SK-N-SH (cell line): ENCODE results near the gene ZNF75A. TPM values are rescaled to one million over a fixed set of nuclear protein-coding genes. Genes with fewer than 3 reads are reported as not detected.

ENCODE experiments used
- CTCF ChIA-PET: fragments of 300-600, 350-600 bp; formaldehyde crosslinking; extraction: SDS; loops from one replicate; lab custom pipeline; 2021; lab: Yijun Ruan, JAX
- POLR2A ChIA-PET: fragments of 350-600 bp; sonication (Branson Sonifier 250); formaldehyde crosslinking; extraction: SDS; loops from one replicate; lab custom pipeline; 2020; ENCODE audit warnings: antibody characterized with exemption, inconsistent platforms; lab: Yijun Ruan, JAX
- DNase-seq: peaks from one replicate; pipeline ENCODE4 v3.0.0; 2012
- H2AFZ ChIP-seq: fragments of 200-600 bp; sonication (generic); 2 replicates; pipeline ENCODE4 v1.8.1; 2016; ENCODE audit warnings: antibody characterized with exemption, mild to moderate bottlenecking, low read depth
- H3F3A ChIP-seq: fragments of 200-600 bp; sonication (generic); replicated peaks from 2 replicates; pipeline ENCODE3; 2016; ENCODE audit warnings: antibody characterized with exemption, mild to moderate bottlenecking; ENCODE audit not compliant: insufficient read depth
- H3K27ac ChIP-seq, 2 experiments: fragments of 200-500 bp in 1 of 2; fragments of 200-600 bp in 1 of 2; sonication (Bioruptor generic) in 1 of 2; sonication (generic), shearing (Covaris generic) in 1 of 2; 2 replicates each; pipeline versions ENCODE4 v1.5.1 to v1.6.1; 2014 to 2016; ENCODE audit warnings: low read depth in 2 of 2, inconsistent platforms in 1 of 2, low read length in 1 of 2, mild to moderate bottlenecking in 1 of 2, mixed read lengths in 1 of 2
- H3K27me3 ChIP-seq: fragments of 200-600 bp; sonication (generic), shearing (Covaris generic); 2 replicates; pipeline ENCODE4 v1.6.1; 2016; ENCODE audit warnings: mixed run types; ENCODE audit not compliant: insufficient read depth
- H3K36me3 ChIP-seq, 2 experiments: fragments of 200-500 bp in 1 of 2; fragments of 200-600 bp in 1 of 2; sonication (Bioruptor generic) in 1 of 2; sonication (generic) in 1 of 2; replicated peaks in 1 of 2; 2 replicates each; pipeline versions ENCODE3 to v1.5.1; 2014 to 2016; ENCODE audit warnings: low read length in 1 of 2, mild to moderate bottlenecking in 1 of 2; ENCODE audit not compliant: insufficient read depth in 2 of 2, control insufficient read depth in 1 of 2
- H3K4me1 ChIP-seq, 2 experiments: fragments of 200-500 bp in 1 of 2; fragments of 200-600 bp in 1 of 2; sonication (Bioruptor generic) in 1 of 2; sonication (generic), shearing (Covaris generic) in 1 of 2; 2 replicates each; pipeline versions ENCODE4 v1.5.1 to v1.6.1; 2014 to 2016; ENCODE audit warnings: low read depth in 1 of 2, low read length in 1 of 2, mixed run types in 1 of 2; ENCODE audit not compliant: insufficient read depth in 2 of 2, control insufficient read depth in 1 of 2
- H3K4me2 ChIP-seq: fragments of 200-600 bp; sonication (generic), shearing (Covaris generic); 2 replicates; pipeline ENCODE4 v1.6.1; 2017; ENCODE audit warnings: mixed run types
- H3K4me3 ChIP-seq, 2 experiments: fragments of 200-500 bp in 1 of 2; fragments of 200-600 bp in 1 of 2; sonication (Bioruptor generic) in 1 of 2; sonication (generic), shearing (Covaris generic) in 1 of 2; 2 replicates each; pipeline versions ENCODE4 v1.5.1 to v1.8.1; 2014 to 2016; ENCODE audit warnings: low read depth in 2 of 2, inconsistent platforms in 1 of 2, low read length in 1 of 2, mild to moderate bottlenecking in 1 of 2, mixed read lengths in 1 of 2, moderate library complexity in 1 of 2
- H3K79me2 ChIP-seq: fragments of 200-600 bp; sonication (generic); 2 replicates; pipeline ENCODE4 v1.8.1; 2017; ENCODE audit warnings: mild to moderate bottlenecking; ENCODE audit not compliant: insufficient read depth
- H3K9ac ChIP-seq: fragments of 200-600 bp; sonication (generic); 2 replicates; pipeline ENCODE4 v1.6.1; 2017; ENCODE audit warnings: mixed run types
- H3K9me2 ChIP-seq: fragments of 200-600 bp; sonication (generic); 2 replicates; pipeline ENCODE4 v1.6.1; 2017; ENCODE audit warnings: mixed run types
- H3K9me3 ChIP-seq: fragments of 200-600 bp; sonication (generic); 2 replicates; pipeline ENCODE4 v1.6.1; 2017; ENCODE audit warnings: mixed run types, mild to moderate bottlenecking, moderate library complexity
- H4K20me1 ChIP-seq: fragments of 200-600 bp; sonication (generic); 2 replicates; pipeline ENCODE4 v1.6.1; 2017; ENCODE audit warnings: mild to moderate bottlenecking, mixed run types; ENCODE audit not compliant: insufficient read depth
- CHD2 ChIP-seq: fragments of 150-350 bp; IDR thresholded peaks from 2 replicates; pipeline ENCODE4 v1.6.1; 2018; ENCODE audit warnings: low read length; ENCODE audit not compliant: partially characterized antibody
- ELF1 ChIP-seq: IDR thresholded peaks from 2 replicates; pipeline ENCODE4 v1.4.0; 2012
- EZH2phosphoT487 ChIP-seq: fragments of 200-600 bp; sonication (generic); IDR thresholded peaks from 2 replicates; pipeline ENCODE4 v1.6.1; 2017; ENCODE audit warnings: low read depth, mixed run types, mild to moderate bottlenecking, antibody characterized with exemption, moderate library complexity, borderline replicate concordance
- FOXJ3 ChIP-seq: sonication (generic); formaldehyde crosslinking; IDR thresholded peaks from 2 replicates; pipeline ENCODE4 v1.5.1; 2020; ENCODE audit warnings: mild to moderate bottlenecking, missing genetic modification reagents
- MEF2A ChIP-seq: IDR thresholded peaks from 2 replicates; pipeline ENCODE4 v1.4.0; 2012; ENCODE audit warnings: low read depth, borderline replicate concordance
- MXI1 ChIP-seq: IDR thresholded peaks from 2 replicates; pipeline ENCODE4 v1.6.1; 2012; ENCODE audit warnings: mild to moderate bottlenecking, low read depth, low read length, improper control_type of control experiment
- POLR2AphosphoS5 ChIP-seq: IDR thresholded peaks from 2 replicates; pipeline ENCODE4 v1.6.1; 2012; ENCODE audit warnings: low read depth, low read length
- RAD21 ChIP-seq: IDR thresholded peaks from 2 replicates; pipeline ENCODE4 v1.6.1; 2012; ENCODE audit warnings: mild to moderate bottlenecking, low read length
- RFX5 ChIP-seq: IDR thresholded peaks from 2 replicates; pipeline ENCODE4 v1.6.1; 2012; ENCODE audit warnings: mild to moderate bottlenecking, improper control_type of control experiment, low read length
- YY1 ChIP-seq: IDR thresholded peaks from 2 replicates; pipeline ENCODE4 v1.4.0; 2012; ENCODE audit warnings: low read depth, mild to moderate bottlenecking
- WGBS: methylation state at CpG from one replicate; pipeline ENCODE4 v1.1.6; 2017; ENCODE audit warnings: low lambda C conversion rate; 5-methylcytosine and 5-hydroxymethylcytosine counted together
- polyA plus RNA-seq, 3 experiments: library from polyadenylated mRNA; depleted of rRNA; stranded (reverse); fragments of >200 nt; gene quantifications; 2 replicates each; pipeline ENCODE4 v1.2.3, GENCODE V29; 2012
- TF ChIP-seq, protein P1 (sequence below): fragments of 150-350 bp; IDR thresholded peaks from 2 replicates; pipeline ENCODE4 v1.6.1; 2017; ENCODE audit warnings: antibody characterized with exemption, low read length, low read depth, borderline replicate concordance
- TF ChIP-seq, protein P2 (sequence below): IDR thresholded peaks from 2 replicates; pipeline ENCODE4 v1.4.0; 2012; ENCODE audit warnings: low read depth, borderline replicate concordance

ZNF75A gene
- polyA plus RNA-seq, 1 of the 3 experiments (the other 2 are of a cell fraction) = 7.2 TPM

DNA sequence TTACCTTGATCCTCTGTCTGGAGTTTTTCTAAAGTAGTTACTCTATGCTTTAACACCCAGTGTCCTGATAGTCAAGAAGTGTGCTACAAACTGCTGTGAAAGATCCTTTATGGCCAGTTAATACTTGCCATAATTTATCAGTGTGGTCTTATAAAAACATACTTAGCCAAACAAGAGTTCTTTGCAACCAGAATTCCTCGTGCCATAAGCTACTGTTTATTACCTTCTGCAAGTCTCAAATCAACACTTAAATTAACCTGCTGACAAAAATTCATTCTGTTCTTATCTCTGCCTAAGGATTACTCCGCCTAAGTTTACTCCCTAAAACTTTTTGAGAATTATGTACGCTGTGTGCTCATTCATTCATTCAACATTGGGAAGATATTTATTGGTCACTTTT, 22.8 kb downstream of the ZNF75A start:
- Histone ChIP-seq H3F3A (no peaks in the 10 kb centered on the region), H3K9ac (no peak overlapping the region), H4K20me1 (no peaks in the 10 kb centered on the region), H2AFZ (no peak overlapping the region), H3K9me2 (no peaks in the 10 kb centered on the region), H3K9me3 (no peaks in the 10 kb centered on the region), H3K27ac (no peak overlapping the region), H3K4me1 (no peaks in the 10 kb centered on the region), H3K79me2 (no peaks in the 10 kb centered on the region), H3K36me3 (no peaks in the 10 kb centered on the region), H3K4me3 (no peak overlapping the region)
- POLR2A ChIA-PET = no interaction called here
- DNase-seq = no peak
- CTCF ChIA-PET = no interaction called here
- 1% methylated on average over 3 of the region's 3 CpGs for WGBS
- TF ChIP-seq POLR2AphosphoS5 = no peak
- TF ChIP-seq, all 33 proteins: peak for 0
- Histone ChIP-seq H3K4me2 (no peak overlapping the region), H3K27me3 (no peaks in the 10 kb centered on the region; the same call in 1 of the 2 replicates)

DNA sequence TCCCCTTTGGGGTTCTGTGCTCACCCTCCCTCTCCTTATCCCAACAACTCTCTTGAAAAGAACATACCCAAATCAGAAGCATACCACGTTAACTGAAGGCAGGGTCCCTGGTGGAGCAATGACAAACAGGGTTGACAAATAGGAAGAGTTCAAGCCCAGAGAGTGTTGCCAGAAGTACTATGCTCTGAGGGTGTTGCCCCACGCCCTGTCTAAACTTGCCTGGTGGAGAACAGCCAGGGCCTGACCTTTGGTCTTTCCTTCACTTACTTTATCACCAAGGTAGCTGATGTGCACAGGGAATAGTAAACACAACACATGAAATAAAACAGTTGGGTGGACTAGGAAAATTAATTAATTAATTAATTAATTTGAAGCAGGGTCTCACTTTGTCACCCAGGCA, 23.3 kb downstream of the ZNF75A start:
- ChIA-PET CTCF (no interaction called here), POLR2A (no interaction called here)
- H3K36me3 ChIP-seq = no peaks in the 10 kb centered on the region
- 10% methylated on average over 2 of the region's 2 CpGs for WGBS
- no peak overlapping the region for H2AFZ ChIP-seq
- TF ChIP-seq MEF2A = no peak
- TF ChIP-seq FOXJ3 = no peak
- no peak for TF ChIP-seq RFX5
- no peak for TF ChIP-seq CHD2
- TF ChIP-seq, protein P1, sequence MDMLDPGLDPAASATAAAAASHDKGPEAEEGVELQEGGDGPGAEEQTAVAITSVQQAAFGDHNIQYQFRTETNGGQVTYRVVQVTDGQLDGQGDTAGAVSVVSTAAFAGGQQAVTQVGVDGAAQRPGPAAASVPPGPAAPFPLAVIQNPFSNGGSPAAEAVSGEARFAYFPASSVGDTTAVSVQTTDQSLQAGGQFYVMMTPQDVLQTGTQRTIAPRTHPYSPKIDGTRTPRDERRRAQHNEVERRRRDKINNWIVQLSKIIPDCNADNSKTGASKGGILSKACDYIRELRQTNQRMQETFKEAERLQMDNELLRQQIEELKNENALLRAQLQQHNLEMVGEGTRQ = no peak
- TF ChIP-seq YY1 = no peak
- TF ChIP-seq RAD21 = no peak
- TF ChIP-seq ELF1 = no peak
- no peak overlapping the region for H3K4me3 ChIP-seq
- H3F3A ChIP-seq = no peaks in the 10 kb centered on the region
- DNase-seq = no peak
- no peaks in the 10 kb centered on the region for H3K4me1 ChIP-seq
- no peaks in the 10 kb centered on the region for H3K9me2 ChIP-seq
- H3K27me3 ChIP-seq = no peaks in the 10 kb centered on the region; the same call in 1 of the 2 replicates
- H3K27ac ChIP-seq = no peak overlapping the region
- H3K79me2 ChIP-seq = no peaks in the 10 kb centered on the region
- H3K9ac ChIP-seq = no peak overlapping the region
- no peak overlapping the region for H3K4me2 ChIP-seq
- no peaks in the 10 kb centered on the region for H3K9me3 ChIP-seq
- H4K20me1 ChIP-seq = no peaks in the 10 kb centered on the region

DNA sequence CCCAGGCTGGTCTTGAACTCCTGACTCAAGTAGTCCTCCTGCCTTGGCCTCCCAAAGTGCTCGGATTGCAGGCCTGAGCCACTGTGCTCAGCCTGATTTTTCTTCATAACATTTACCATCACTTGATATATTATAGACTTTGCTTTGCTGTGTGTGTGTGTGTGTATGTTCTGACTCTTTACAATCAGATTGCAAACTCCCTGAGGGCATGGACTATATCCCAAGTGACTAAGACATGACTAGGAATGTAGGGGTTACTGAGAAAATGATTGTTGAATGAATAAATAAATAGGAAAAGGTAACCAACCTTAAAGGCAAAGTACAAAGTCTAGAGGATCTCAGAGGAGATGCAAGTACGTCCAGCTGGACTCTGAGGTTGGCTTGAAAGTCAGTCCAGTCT, 40.7 kb downstream of the ZNF75A start:
- POLR2A ChIA-PET = no interaction called here
- CTCF ChIA-PET = no interaction called here
- no peaks in the 10 kb centered on the region; a peak in 1 of 4 replicates for H3K4me1 ChIP-seq

More for the DNA sequence above, 40.7 kb downstream of the ZNF75A start:
- 2% methylated on average over 2 of the region's 2 CpGs for WGBS
- no peak overlapping the region for H3K4me2 ChIP-seq
- no peaks in the 10 kb centered on the region for H3K79me2 ChIP-seq
- H3K9me2 ChIP-seq = no peaks in the 10 kb centered on the region; the same call in 1 of the 2 replicates
- no peaks in the 10 kb centered on the region for H3K36me3 ChIP-seq
- no peaks in the 10 kb centered on the region for H3F3A ChIP-seq
- no peak overlapping the region for H3K4me3 ChIP-seq
- H3K9me3 ChIP-seq = no peaks in the 10 kb centered on the region
- no peak overlapping the region for H2AFZ ChIP-seq
- TF ChIP-seq MXI1 = no peak
- TF ChIP-seq, protein P2, sequence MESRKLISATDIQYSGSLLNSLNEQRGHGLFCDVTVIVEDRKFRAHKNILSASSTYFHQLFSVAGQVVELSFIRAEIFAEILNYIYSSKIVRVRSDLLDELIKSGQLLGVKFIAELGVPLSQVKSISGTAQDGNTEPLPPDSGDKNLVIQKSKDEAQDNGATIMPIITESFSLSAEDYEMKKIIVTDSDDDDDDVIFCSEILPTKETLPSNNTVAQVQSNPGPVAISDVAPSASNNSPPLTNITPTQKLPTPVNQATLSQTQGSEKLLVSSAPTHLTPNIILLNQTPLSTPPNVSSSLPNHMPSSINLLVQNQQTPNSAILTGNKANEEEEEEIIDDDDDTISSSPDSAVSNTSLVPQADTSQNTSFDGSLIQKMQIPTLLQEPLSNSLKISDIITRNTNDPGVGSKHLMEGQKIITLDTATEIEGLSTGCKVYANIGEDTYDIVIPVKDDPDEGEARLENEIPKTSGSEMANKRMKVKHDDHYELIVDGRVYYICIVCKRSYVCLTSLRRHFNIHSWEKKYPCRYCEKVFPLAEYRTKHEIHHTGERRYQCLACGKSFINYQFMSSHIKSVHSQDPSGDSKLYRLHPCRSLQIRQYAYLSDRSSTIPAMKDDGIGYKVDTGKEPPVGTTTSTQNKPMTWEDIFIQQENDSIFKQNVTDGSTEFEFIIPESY = no peak
- TF ChIP-seq EZH2phosphoT487 = no peak
- TF ChIP-seq FOXJ3 = no peak
- TF ChIP-seq, all 33 proteins: peak for 0
- H3K27me3 ChIP-seq = peaks cover 36% of the 10 kb centered on the region
- H3K27ac ChIP-seq = no peak overlapping the region
- no peak for DNase-seq
- no peaks in the 10 kb centered on the region for H4K20me1 ChIP-seq
- H3K9ac ChIP-seq = no peak overlapping the region
